GM18907 (cell line): ENCODE measurements around the gene UBXN7.
"Not testable (repeated sequence)": the region's sequence is repeated elsewhere in the genome, so short reads cannot be mapped to it uniquely, and the experiment has no call there.

Source experiments
- ATAC-seq: cut with Tn5 transposase; IDR thresholded peaks from one replicate; pipeline ENCODE4 v1.9.1; 2021; ENCODE audit warnings: mild to moderate bottlenecking, moderate library complexity; ENCODE audit not compliant: unreplicated experiment

Gene UBXN7, protein sequence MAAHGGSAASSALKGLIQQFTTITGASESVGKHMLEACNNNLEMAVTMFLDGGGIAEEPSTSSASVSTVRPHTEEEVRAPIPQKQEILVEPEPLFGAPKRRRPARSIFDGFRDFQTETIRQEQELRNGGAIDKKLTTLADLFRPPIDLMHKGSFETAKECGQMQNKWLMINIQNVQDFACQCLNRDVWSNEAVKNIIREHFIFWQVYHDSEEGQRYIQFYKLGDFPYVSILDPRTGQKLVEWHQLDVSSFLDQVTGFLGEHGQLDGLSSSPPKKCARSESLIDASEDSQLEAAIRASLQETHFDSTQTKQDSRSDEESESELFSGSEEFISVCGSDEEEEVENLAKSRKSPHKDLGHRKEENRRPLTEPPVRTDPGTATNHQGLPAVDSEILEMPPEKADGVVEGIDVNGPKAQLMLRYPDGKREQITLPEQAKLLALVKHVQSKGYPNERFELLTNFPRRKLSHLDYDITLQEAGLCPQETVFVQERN

DNA sequence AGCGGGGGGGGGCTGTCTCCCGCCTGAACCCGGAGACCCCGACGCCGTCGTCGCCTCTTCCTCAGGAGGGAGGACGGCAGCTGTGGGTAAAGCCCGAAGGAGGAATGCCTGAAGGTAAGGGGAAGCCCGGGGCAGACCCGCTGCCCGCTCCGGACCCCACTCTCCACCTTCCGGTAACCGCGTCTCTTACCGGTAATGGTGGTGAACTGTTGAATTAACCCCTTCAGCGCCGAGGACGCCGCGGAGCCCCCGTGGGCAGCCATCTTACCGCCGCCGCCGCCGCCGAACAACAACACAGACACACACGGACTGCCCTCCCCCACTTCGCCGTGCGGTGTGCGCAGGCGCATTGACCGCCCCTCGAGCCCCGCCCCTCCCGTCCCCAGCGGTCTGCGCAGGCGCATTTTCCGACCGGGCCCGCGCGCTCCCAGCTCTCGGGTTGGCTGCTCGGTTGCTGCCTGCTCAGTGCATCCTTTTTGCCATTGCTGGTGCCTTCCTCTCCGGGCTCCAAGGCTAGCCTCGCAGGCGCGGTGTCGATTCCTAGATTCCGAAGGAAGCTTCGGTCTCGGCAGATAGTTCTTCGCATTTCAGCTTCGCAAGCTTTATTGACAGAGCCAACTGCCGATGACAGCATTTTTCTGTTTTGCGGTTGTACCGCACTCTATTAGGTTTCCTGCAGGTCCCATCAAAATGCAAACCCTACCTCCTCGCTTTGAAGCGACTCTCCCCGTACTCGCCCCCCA, at the start of gene UBXN7:
UBXN7 (minus strand) TSS at position 291 of the 743 bp plus-strand sequence; CDS start at position 263, 28 bp downstream.
- ATAC-seq: peak; percentile 77

DNA sequence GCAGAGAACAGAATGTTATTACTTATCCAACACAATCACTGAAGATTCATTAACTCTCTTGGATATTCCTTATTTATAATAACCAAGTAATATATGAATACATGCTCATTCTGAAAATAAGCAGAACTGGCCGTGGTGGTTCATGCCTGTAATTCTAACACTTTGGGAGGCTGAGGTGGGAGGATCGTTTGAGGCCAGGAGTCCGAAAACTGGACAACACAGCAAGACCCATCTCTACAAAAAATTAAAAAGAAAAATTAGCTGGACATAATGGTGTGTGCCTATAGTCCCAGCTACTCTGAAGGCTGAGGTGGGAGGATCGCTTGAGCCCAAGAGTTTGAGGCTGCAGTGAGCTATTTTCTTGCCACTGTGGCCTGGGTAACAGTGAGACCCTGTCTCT, 45.5 kb upstream of the UBXN7 start:
- no peak for ATAC-seq

DNA sequence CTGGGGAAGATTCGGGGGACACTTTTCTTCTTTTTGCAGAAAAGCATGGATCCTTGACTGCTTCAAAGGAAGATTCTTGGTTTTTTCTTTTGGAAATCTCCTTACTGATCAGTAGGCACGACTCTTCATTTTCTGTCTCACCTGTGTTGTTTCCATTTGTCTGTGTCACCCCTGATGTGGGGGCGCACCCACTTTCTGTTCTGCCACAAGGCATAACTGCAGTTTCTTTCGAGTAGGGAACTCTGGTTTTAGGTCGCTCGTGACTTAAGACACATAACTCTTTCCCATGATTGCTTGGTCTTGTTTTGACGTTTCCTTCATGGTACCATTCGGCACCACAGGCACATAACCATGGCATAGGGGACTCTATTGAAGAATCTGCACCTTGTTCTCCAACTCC, 40.1 kb upstream of the UBXN7 start:
- ATAC-seq: no peak

- no peak for ATAC-seq
Measured at GRCh38 chr3:196471551-196471950, 39.3 kb upstream of the UBXN7 start.

DNA sequence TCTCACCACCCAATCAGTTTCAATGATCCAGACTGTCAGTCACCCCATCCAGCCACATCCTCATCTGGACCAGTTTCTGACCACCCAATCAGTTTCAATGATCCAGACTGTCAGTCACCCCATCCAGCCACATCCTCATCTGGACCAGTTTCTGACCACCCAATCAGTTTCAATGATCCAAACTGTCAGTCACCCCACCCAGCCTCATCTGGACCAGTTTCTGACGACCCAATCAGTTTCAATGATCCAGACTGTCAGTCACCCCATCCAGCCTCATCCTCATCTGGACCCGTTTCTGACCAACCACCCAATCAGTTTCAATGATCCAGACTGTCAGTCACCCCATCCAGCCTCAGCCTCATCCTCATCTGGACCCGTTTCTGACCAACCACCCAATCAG, 38.0 kb upstream of the UBXN7 start:
- ATAC-seq: not testable (repeated sequence)

DNA sequence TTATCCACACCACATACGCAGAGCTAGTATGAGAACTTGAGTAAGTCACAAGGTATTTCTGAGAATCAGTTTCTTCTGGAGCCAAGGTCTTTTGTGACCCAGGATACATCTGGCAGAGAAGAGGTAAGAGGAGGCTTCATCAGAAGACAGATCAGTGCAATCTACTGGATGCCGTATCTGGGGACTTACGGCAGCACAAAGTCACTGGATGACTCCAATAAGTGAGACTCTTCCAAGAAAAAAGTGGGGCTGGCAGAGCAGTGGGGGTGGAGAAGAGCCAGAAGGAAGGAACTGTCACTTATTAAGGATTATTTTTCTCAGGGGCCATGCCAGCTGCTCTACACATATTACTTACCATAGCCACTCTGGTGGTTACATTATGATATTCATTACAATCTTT, 31.6 kb upstream of the UBXN7 start:
- no peak for ATAC-seq

GRCh38 chr3:196463478-196463756, 31.2 kb upstream of the UBXN7 start:
- no peak for ATAC-seq

GRCh38 chr3:196462680-196463477, 30.7 kb upstream of the UBXN7 start:
- not testable (repeated sequence) for ATAC-seq

DNA sequence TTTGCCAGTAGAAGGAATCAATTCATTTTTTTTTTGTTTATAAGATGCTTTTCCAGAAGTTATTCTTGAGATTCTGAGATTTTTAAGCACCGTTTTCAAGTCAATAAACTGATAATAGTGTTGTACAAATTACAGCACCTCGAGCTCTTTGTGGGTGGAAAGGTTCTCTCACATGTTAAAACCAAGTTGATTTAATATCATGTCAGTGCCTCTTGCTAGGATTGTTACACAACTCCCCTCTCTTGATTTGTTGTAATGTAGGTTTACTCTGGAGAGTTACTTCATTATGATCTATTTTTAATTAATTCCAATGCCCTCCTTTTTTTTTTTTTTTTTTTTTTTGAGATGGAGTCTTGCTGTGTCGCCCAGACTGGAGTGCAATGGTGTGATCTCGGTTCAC, 25.8 kb upstream of the UBXN7 start:
- no peak for ATAC-seq

DNA sequence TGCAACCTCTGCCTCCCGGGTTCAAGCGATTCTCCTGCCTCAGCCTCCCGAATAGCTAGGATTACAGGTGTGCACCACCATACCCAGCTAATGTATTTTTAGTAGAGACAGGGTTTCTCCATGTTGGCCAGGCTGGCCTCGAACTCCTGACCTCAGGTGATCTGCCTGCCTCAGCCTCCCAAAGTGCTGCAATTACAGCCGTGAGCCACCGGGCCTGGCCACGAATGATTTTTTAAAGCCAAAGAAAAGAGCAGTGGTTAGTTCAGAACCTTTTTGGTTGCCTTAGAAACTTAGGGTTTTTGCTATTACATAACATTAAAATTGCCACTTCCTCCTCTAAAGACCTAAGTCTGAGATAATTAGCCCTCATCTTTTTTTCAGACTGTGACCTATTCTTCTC, 25.2 kb upstream of the UBXN7 start:
- not testable (repeated sequence) for ATAC-seq

GRCh38 chr3:196454935-196455334, 22.7 kb upstream of the UBXN7 start:
- ATAC-seq: no peak

GRCh38 chr3:196445391-196445790, 13.2 kb upstream of the UBXN7 start:
- ATAC-seq: not testable (repeated sequence)

DNA sequence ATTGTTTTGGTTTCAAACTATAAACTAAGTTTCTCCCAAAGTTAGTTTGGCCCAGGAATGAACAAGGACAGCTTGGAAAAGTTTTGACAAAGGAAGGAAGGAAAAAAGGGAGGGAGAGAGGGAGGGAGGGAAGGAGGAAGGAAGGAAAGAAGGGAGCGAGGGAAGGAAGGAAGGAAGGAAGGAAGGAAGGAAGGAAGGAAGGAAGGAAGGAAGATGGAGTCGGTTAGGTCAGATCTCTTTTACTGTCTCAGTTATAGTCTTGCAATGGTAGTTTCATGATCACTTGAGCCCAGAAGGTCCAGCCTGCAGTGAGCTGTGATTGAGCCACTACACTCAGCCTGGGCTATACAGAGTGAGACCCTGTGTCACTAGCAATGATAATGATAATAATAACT, 12.3 kb upstream of the UBXN7 start:
- no peak for ATAC-seq

DNA sequence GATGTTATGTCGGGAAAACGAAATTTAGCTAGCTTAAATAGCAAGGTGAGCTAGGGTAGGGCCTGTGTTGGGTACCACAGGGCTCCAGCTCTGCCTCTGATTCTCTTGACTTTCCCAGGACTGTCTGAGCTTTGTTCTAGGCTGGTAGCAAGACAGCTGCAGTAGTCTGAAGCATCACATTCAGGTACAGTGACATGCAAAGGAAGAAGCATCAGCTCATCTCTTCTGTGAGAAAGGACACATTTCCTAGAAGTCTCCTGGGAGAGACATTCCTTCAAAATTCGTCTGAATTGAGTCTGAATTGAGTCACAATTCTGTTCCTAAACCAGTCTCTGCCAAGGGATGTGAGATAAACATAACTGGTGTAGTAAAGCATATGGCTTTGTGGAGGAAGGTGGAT, 8.5 kb upstream of the UBXN7 start:
- no peak for ATAC-seq

GRCh38 chr3:196440041-196440537, 7.9 kb upstream of the UBXN7 start:
- no peak for ATAC-seq

DNA sequence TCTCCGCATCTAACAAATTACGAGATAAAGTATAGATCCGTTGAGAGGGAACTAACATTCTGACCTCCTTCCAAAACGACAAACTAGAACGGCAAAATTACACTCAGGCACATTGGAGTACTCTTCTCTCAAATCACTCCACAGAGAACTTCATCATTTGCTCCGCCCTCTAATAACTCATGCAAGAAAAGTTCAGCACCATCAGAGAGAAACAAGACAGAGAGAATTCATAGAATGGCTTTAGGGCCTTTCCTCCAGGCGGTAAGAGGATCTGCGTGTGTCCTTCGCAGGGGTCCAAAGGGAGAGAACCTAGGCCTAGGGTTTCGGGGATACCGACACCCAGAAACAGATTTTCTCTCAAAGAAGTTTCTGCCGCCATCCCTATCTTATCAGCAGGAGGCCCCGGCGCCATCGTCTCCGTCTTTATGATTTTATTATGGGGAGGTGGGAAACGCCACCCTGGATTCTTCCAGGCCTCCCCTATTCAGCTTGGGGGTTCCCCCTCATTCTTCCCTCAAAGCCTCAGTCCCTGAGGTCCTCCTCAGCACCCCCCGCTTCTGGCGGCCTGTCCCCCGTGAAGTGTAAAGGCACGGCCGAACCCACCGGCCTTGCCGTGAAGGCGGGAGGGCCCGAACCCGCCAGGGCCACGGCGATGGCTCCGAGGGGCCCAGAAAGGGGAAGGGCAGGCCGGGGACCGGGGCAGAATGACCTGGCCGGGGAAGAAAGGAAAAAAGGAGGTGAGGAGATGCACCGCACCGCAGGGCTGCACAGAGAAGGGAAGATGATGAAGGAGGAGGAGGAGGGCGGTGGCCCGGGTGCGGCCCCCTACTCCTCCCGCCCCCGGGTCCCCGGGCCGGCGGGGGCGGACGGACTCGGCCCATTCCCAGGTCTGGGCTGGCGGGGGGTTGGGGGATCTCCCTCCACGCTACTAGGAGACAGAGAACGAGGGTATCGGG, 768 bp downstream of the UBXN7 start:
- peak; percentile 32 for ATAC-seq

DNA sequence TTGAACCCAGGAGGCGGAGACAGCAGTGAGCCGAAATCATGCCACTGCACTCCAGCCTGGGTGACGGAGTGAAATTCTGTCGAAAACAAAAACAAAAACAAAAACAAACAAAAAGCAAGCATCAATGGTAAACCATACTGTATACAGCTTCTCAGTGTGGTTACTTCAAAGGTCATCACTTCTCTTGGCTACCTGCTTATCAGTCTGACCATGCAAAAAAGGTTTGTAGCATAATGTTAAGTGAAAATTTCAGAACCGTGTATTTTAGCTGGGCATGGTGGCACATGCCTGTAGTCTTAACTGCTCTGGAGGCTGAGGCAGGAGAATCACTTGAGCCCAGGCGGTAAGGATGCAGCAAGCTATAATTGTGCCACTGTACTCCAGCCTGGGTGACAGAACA, 4.2 kb downstream of the UBXN7 start:
- ATAC-seq: no peak

GRCh38 chr3:196424421-196424820, 7.8 kb downstream of the UBXN7 start:
- not testable (repeated sequence) for ATAC-seq

GRCh38 chr3:196423044-196423781, 9.0 kb downstream of the UBXN7 start:
- no peak for ATAC-seq
